Parathyroid adenoma (tissue), 2 donors: ENCODE results near the gene KRTAP4-1.
"Not testable (repeated sequence)": the region's sequence is repeated elsewhere in the genome, so short reads cannot be mapped to it uniquely, and the experiment has no call there.

Source experiments
- H2AFZ ChIP-seq: fragments of 300-600 bp; sonication (generic); one replicate; pipeline ENCODE4 v1.7.0; 2017; ENCODE audit warnings: antibody characterized with exemption, mild to moderate bottlenecking
- H3K27ac ChIP-seq: fragments of 300-600 bp; sonication (generic); one replicate; pipeline ENCODE4 v1.7.0; 2017
- H3K27me3 ChIP-seq: fragments of 300-600 bp; sonication (generic); one replicate; pipeline ENCODE4 v1.7.0; 2017; ENCODE audit warnings: low read length; ENCODE audit not compliant: control insufficient read depth, insufficient read depth
- H3K36me3 ChIP-seq: fragments of 300-600 bp; sonication (generic); one replicate; pipeline ENCODE4 v1.7.0; 2017; ENCODE audit warnings: low read length; ENCODE audit not compliant: control insufficient read depth, insufficient read depth
- H3K4me1 ChIP-seq: fragments of 300-600 bp; sonication (generic); one replicate; pipeline ENCODE4 v1.7.0; 2017; ENCODE audit warnings: control low read depth
- H3K4me2 ChIP-seq: fragments of 300-600 bp; sonication (generic); one replicate; pipeline ENCODE4 v1.7.0; 2017; ENCODE audit warnings: low read length
- H3K4me3 ChIP-seq: fragments of 300-600 bp; sonication (generic); one replicate; pipeline ENCODE4 v1.7.0; 2017; ENCODE audit warnings: low read depth, low read length
- H3K79me2 ChIP-seq: fragments of 300-600 bp; sonication (generic); one replicate; pipeline ENCODE4 v1.7.0; 2017; ENCODE audit warnings: control low read depth
- H3K9ac ChIP-seq: fragments of 300-600 bp; sonication (generic); one replicate; pipeline ENCODE4 v1.7.0; 2017; ENCODE audit warnings: mild to moderate bottlenecking
- H3K9me3 ChIP-seq: fragments of 300-600 bp; sonication (generic); one replicate; pipeline ENCODE4 v1.7.0; 2017; ENCODE audit warnings: low read length; ENCODE audit not compliant: control insufficient read depth
- TF ChIP-seq, protein P1 (sequence below): fragments of 300-600 bp; sonication (generic); IDR thresholded peaks from one replicate; pipeline ENCODE4 v1.7.0; 2017; ENCODE audit warnings: antibody characterized with exemption, mild to moderate bottlenecking
- donor health status: primary hyperparathyroidism.

The KRTAP4-1 gene

GRCh38 chr17:41141361-41141760 lies 43.4 kb downstream of the KRTAP4-1 start:
- TF ChIP-seq, protein P1, sequence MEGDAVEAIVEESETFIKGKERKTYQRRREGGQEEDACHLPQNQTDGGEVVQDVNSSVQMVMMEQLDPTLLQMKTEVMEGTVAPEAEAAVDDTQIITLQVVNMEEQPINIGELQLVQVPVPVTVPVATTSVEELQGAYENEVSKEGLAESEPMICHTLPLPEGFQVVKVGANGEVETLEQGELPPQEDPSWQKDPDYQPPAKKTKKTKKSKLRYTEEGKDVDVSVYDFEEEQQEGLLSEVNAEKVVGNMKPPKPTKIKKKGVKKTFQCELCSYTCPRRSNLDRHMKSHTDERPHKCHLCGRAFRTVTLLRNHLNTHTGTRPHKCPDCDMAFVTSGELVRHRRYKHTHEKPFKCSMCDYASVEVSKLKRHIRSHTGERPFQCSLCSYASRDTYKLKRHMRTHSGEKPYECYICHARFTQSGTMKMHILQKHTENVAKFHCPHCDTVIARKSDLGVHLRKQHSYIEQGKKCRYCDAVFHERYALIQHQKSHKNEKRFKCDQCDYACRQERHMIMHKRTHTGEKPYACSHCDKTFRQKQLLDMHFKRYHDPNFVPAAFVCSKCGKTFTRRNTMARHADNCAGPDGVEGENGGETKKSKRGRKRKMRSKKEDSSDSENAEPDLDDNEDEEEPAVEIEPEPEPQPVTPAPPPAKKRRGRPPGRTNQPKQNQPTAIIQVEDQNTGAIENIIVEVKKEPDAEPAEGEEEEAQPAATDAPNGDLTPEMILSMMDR = no peak
- Histone ChIP-seq H3K27ac (no peak overlapping the region), H3K9ac (no peak overlapping the region), H3K4me1 (no peaks in the 10 kb centered on the region), H3K4me2 (no peak overlapping the region), H3K79me2 (no peaks in the 10 kb centered on the region), H3K27me3 (no peaks in the 10 kb centered on the region), H3K9me3 (no peaks in the 10 kb centered on the region), H2AFZ (no peak overlapping the region), H3K4me3 (no peak overlapping the region), H3K36me3 (no peaks in the 10 kb centered on the region)

- H3K4me1 ChIP-seq = no peaks in the 10 kb centered on the region
- TF ChIP-seq, protein P1 = no peak
- no peaks in the 10 kb centered on the region for H3K36me3 ChIP-seq
- H3K4me2 ChIP-seq = no peak within 1 kb of the TSS
- no peak within 1 kb of the TSS for H2AFZ ChIP-seq
- H3K27me3 ChIP-seq = no peaks in the 10 kb centered on the region
- H3K4me3 ChIP-seq = no peak within 1 kb of the TSS
- H3K9ac ChIP-seq = no peak within 1 kb of the TSS
- no peak within 1 kb of the TSS for H3K27ac ChIP-seq
- no peaks in the 10 kb centered on the region for H3K79me2 ChIP-seq
- H3K9me3 ChIP-seq = no peaks in the 10 kb centered on the region
Measured at GRCh38 chr17:41140360-41141131, 44.2 kb downstream of the KRTAP4-1 start, which contains the start of gene KRTAP4-6. Gene KRTAP4-6, minus strand, starts transcription at chr17:41140544. Its CDS starts 57 bp downstream, at chr17:41140487.

GRCh38 chr17:41139865-41140264 lies 44.8 kb downstream of the KRTAP4-1 start:
- not testable (repeated sequence) for H3K4me2 ChIP-seq

More at GRCh38 chr17:41139865-41140264, 44.8 kb downstream of the KRTAP4-1 start:
- not testable (repeated sequence) for H2AFZ ChIP-seq, H3K79me2 ChIP-seq, H3K36me3 ChIP-seq, H3K4me3 ChIP-seq, H3K9me3 ChIP-seq, H3K27me3 ChIP-seq, H3K9ac ChIP-seq, H3K27ac ChIP-seq, H3K4me1 ChIP-seq
